SK-N-MC (cell line): ENCODE results near the gene DARS1.

Experiments used
- DNase-seq: peaks from one replicate; pipeline ENCODE4 v3.0.0-alpha.2; 2011; ENCODE audit warnings: low read depth, low spot score
- H3K27ac ChIP-seq: fragments of 200-600 bp; sonication (generic); 2 replicates; pipeline ENCODE4 v1.5.1; 2016; ENCODE audit warnings: mixed run types
- H3K36me3 ChIP-seq: fragments of 200-600 bp; sonication (generic); 2 replicates; pipeline ENCODE4 v1.6.1; 2017; ENCODE audit warnings: antibody characterized with exemption, low read length, mixed read lengths; ENCODE audit not compliant: insufficient read depth
- H3K4me3 ChIP-seq: fragments of 200-600 bp; sonication (generic); 2 replicates; pipeline ENCODE4 v1.5.1; 2016
- H3K9ac ChIP-seq: fragments of 200-600 bp; sonication (generic); 2 replicates; pipeline ENCODE4 v1.8.0; 2017; ENCODE audit warnings: mixed run types, mixed read lengths; ENCODE audit not compliant: insufficient read length
- H3K9me3 ChIP-seq: fragments of 200-600 bp; sonication (generic); 2 replicates; pipeline ENCODE4 v1.6.1; 2017; ENCODE audit warnings: low read depth, mild to moderate bottlenecking, antibody characterized with exemption, low read length, moderate library complexity, mixed read lengths
- EZH2 ChIP-seq: fragments of 200-600 bp; sonication (generic); IDR thresholded peaks from one replicate; pipeline ENCODE4 v1.6.1; 2017; ENCODE audit warnings: antibody characterized with exemption
- FOXP2 ChIP-seq: optimal IDR thresholded peaks from 2 replicates; pipeline ENCODE3; 2011; ENCODE audit warnings: mild to moderate bottlenecking, moderate library complexity; ENCODE audit not compliant: insufficient read depth; ENCODE audit errors: extremely low read length, control extremely low read depth
- POLR2AphosphoS5 ChIP-seq: IDR thresholded peaks from 2 replicates; pipeline ENCODE4 v1.6.1; 2012; ENCODE audit warnings: mild to moderate bottlenecking, low read depth, low read length, borderline replicate concordance

Gene DARS1

GRCh38 chr2:136025057-136025973 lies 39.9 kb upstream of the DARS1 start:
- DNase-seq, result no peak
- no peak for TF ChIP-seq FOXP2
- no peak for TF ChIP-seq EZH2
- no peak for TF ChIP-seq POLR2AphosphoS5
- Histone ChIP-seq H3K4me3 (no peak overlapping the region), H3K9ac (no peak overlapping the region), H3K9me3 (no peaks in the 10 kb centered on the region), H3K27ac (no peak overlapping the region), H3K36me3 (no peaks in the 10 kb centered on the region)

GRCh38 chr2:136024616-136025015 lies 39.2 kb upstream of the DARS1 start:
- H3K36me3 ChIP-seq, result no peaks in the 10 kb centered on the region
- TF ChIP-seq EZH2, result no peak
- no peak for TF ChIP-seq POLR2AphosphoS5
- no peak for TF ChIP-seq FOXP2
- H3K27ac ChIP-seq, result no peak overlapping the region
- no peak overlapping the region for H3K4me3 ChIP-seq
- no peak for DNase-seq
- H3K9ac ChIP-seq, result no peak overlapping the region
- no peaks in the 10 kb centered on the region for H3K9me3 ChIP-seq

GRCh38 chr2:136024185-136024584 lies 38.8 kb upstream of the DARS1 start:
- DNase-seq, result no peak
- Histone ChIP-seq H3K4me3 (no peak overlapping the region), H3K9me3 (no peaks in the 10 kb centered on the region), H3K27ac (no peak overlapping the region), H3K36me3 (no peaks in the 10 kb centered on the region), H3K9ac (no peak overlapping the region)
- TF ChIP-seq EZH2, result no peak
- TF ChIP-seq POLR2AphosphoS5, result no peak
- no peak for TF ChIP-seq FOXP2

- H3K36me3 ChIP-seq, result no peaks in the 10 kb centered on the region
- TF ChIP-seq FOXP2, result no peak
- no peak for TF ChIP-seq POLR2AphosphoS5
- no peak for TF ChIP-seq EZH2
- no peak overlapping the region for H3K4me3 ChIP-seq
- H3K27ac ChIP-seq, result no peak overlapping the region
- no peaks in the 10 kb centered on the region for H3K9me3 ChIP-seq
- H3K9ac ChIP-seq, result no peak overlapping the region
- DNase-seq, result no peak
These were observed 38.0 kb upstream of the DARS1 start for GRCh38 chr2:136023416-136023815.

- no peak overlapping the region for H3K4me3 ChIP-seq
- H3K9me3 ChIP-seq, result no peaks in the 10 kb centered on the region
- TF ChIP-seq EZH2 (no peak), POLR2AphosphoS5 (no peak), FOXP2 (no peak)
- H3K9ac ChIP-seq, result no peak overlapping the region
- DNase-seq, result no peak
- no peaks in the 10 kb centered on the region for H3K36me3 ChIP-seq
- H3K27ac ChIP-seq, result no peak overlapping the region
These were observed 37.1 kb upstream of the DARS1 start for GRCh38 chr2:136022396-136023146.

GRCh38 chr2:136021976-136022375 lies 36.5 kb upstream of the DARS1 start:
- Histone ChIP-seq H3K9me3 (no peaks in the 10 kb centered on the region), H3K36me3 (no peaks in the 10 kb centered on the region), H3K27ac (no peak overlapping the region), H3K4me3 (no peak overlapping the region), H3K9ac (no peak overlapping the region)
- TF ChIP-seq FOXP2 (no peak), EZH2 (no peak), POLR2AphosphoS5 (no peak)
- no peak for DNase-seq

GRCh38 chr2:136021406-136021805 lies 36.0 kb upstream of the DARS1 start:
- H3K9ac ChIP-seq, result no peak overlapping the region
- no peaks in the 10 kb centered on the region for H3K36me3 ChIP-seq
- no peak for DNase-seq
- H3K4me3 ChIP-seq, result no peak overlapping the region
- H3K9me3 ChIP-seq, result no peaks in the 10 kb centered on the region
- TF ChIP-seq POLR2AphosphoS5 (no peak), EZH2 (no peak), FOXP2 (no peak)
- no peak overlapping the region for H3K27ac ChIP-seq

- Histone ChIP-seq H3K4me3 (no peak overlapping the region), H3K9ac (no peak overlapping the region), H3K27ac (no peak overlapping the region), H3K9me3 (no peaks in the 10 kb centered on the region), H3K36me3 (no peaks in the 10 kb centered on the region)
- no peak for DNase-seq
- TF ChIP-seq POLR2AphosphoS5, result no peak
These were observed 35.4 kb upstream of the DARS1 start for GRCh38 chr2:136020831-136021230.

GRCh38 chr2:136019825-136020224 lies 34.4 kb upstream of the DARS1 start:
- Histone ChIP-seq H3K9ac (no peak overlapping the region), H3K9me3 (no peaks in the 10 kb centered on the region), H3K36me3 (no peaks in the 10 kb centered on the region), H3K27ac (no peak overlapping the region), H3K4me3 (no peak overlapping the region)
- no peak for DNase-seq
- TF ChIP-seq EZH2 (no peak), FOXP2 (no peak), POLR2AphosphoS5 (no peak)
